Spleen (tissue), 7 donors: ENCODE data around the gene CMIP.

Experiments
- CTCF ChIP-seq, 11 experiments: fragments of 200-600 bp in 7 of 11; fragments of 450-650 bp in 4 of 11; sonication (generic) in 4 of 11; IDR thresholded peaks in 8 of 11; conservative IDR thresholded peaks in 3 of 11; 1 replicate in 7 of 11; 2 replicates in 4 of 11; pipeline versions ENCODE4 v1.4.0 to v1.8.0; 2016 to 2021; ENCODE audit warnings: antibody characterized with exemption in 11 of 11, inconsistent platforms in 4 of 11, mild to moderate bottlenecking in 1 of 11
- POLR2A ChIP-seq, 3 donors: fragments of 450-650 bp; IDR thresholded peaks; one replicate each; pipeline ENCODE4 v1.5.1; 2017; ENCODE audit warnings: antibody characterized with exemption in 3 of 3, mild to moderate bottlenecking in 1 of 3
- POLR2AphosphoS5 ChIP-seq, 3 donors: sonication (generic); formaldehyde crosslinking; IDR thresholded peaks; one replicate each; pipeline ENCODE4 v1.5.1; 2017; ENCODE audit warnings: antibody characterized with exemption in 3 of 3
- donor health status: DM: no; HTN: no; CAD: no; lungs with moderate emphysema.
- donor health status: DM: no; HTN: no; CAD: no.
- donor health status: DM: no; HTN: no; CAD: no.

DNA sequence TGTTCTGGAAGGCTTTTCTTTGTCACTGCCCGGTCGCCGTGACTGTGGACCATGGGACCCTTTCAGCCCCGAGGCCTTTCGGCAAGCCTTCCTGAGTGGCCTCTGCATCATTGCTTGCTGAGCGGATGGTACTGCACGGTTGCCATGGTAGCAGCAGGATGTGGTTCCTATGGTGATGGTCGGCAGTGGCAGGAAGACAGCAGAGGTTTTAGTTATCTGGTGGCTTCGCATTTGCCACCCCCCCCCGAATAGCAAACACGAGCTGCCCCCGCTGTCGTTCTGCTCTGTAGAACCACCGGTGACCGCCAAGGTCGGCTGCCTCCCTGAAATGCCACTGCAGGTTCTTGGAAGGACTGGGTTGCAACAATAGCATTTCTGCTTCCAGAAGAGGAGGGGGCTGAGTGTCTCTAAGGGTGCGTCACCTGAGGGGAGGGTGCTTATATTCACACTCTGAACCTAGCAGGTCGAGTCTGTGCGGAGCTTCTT, 76.6 kb downstream of the CMIP start:
- TF ChIP-seq CTCF (IDR thresholded peaks at IDR 0.05 in 8 of 11, conservative IDR thresholded peaks at IDR 0.05 in 3 of 11) (no peak), POLR2AphosphoS5 (IDR thresholded peaks at IDR 0.05) (peak in 2 of 3 donors; percentile 14 to 35), POLR2A (IDR thresholded peaks at IDR 0.05) (no peak)
